H7 (cell line): Measurements from ENCODE around the gene RANBP3L. TPM values are rescaled to one million over a fixed set of nuclear protein-coding genes. Genes with fewer than 3 reads are reported as not detected.

Experiments used
- DNase-seq: peaks from one replicate; pipeline ENCODE4 v3.0.0; 2012
- H3K27me3 ChIP-seq: 2 replicates; pipeline ENCODE4 v1.6.0; 2011; ENCODE audit warnings: mild to moderate bottlenecking, low read length; ENCODE audit not compliant: control insufficient read depth, insufficient read depth
- H3K36me3 ChIP-seq: replicated peaks from 2 replicates; pipeline ENCODE4 v1.5.1; 2011; ENCODE audit warnings: low read length; ENCODE audit not compliant: control insufficient read depth, insufficient read depth
- H3K4me3 ChIP-seq: 2 replicates; pipeline ENCODE4 v1.5.1; 2011; ENCODE audit warnings: low read depth, mild to moderate bottlenecking, control low read depth, low read length, moderate library complexity; ENCODE audit not compliant: insufficient read depth
- total RNA-seq: library from RNA; depleted of rRNA; stranded (reverse); fragments of >200 nt; shearing (Covaris generic); gene quantifications from 2 replicates; pipeline ENCODE4 v1.2.3, GENCODE V29; 2014

RANBP3L gene
- total RNA-seq, 1 experiment from 2014 or later = not detected

GRCh38 chr5:36270876-36271575 is 30.7 kb downstream of the RANBP3L start:
- Histone ChIP-seq H3K4me3 (no peak overlapping the region), H3K27me3 (no peaks in the 10 kb centered on the region), H3K36me3 (no peaks in the 10 kb centered on the region)
- DNase-seq = no peak

- no peaks in the 10 kb centered on the region for H3K27me3 ChIP-seq
- no peaks in the 10 kb centered on the region for H3K36me3 ChIP-seq
- no peak for DNase-seq
Measured at GRCh38 chr5:36270175-36270574, 31.5 kb downstream of the RANBP3L start.

GRCh38 chr5:36269478-36269877 is 32.2 kb downstream of the RANBP3L start:
- DNase-seq = no peak
- no peak overlapping the region for H3K4me3 ChIP-seq
- no peaks in the 10 kb centered on the region for H3K27me3 ChIP-seq
- no peaks in the 10 kb centered on the region for H3K36me3 ChIP-seq

More at GRCh38 chr5:36270175-36270574, 31.5 kb downstream of the RANBP3L start:
- no peak overlapping the region for H3K4me3 ChIP-seq

- H3K27me3 ChIP-seq = no peaks in the 10 kb centered on the region
- H3K36me3 ChIP-seq = no peaks in the 10 kb centered on the region
- no peak for DNase-seq
- no peak overlapping the region for H3K4me3 ChIP-seq
Measured at GRCh38 chr5:36267905-36268304, 33.8 kb downstream of the RANBP3L start.

- Histone ChIP-seq H3K27me3 (no peaks in the 10 kb centered on the region), H3K4me3 (no peak overlapping the region), H3K36me3 (no peaks in the 10 kb centered on the region)
- DNase-seq = no peak
Measured at GRCh38 chr5:36264202-36264760, 37.4 kb downstream of the RANBP3L start.

- no peak for DNase-seq
- no peaks in the 10 kb centered on the region for H3K36me3 ChIP-seq
- H3K4me3 ChIP-seq = no peak overlapping the region
- H3K27me3 ChIP-seq = no peaks in the 10 kb centered on the region
Measured at GRCh38 chr5:36261186-36261585, 40.5 kb downstream of the RANBP3L start.

GRCh38 chr5:36253575-36253974 is 48.1 kb downstream of the RANBP3L start:
- no peaks in the 10 kb centered on the region for H3K36me3 ChIP-seq
- DNase-seq = no peak
- H3K4me3 ChIP-seq = no peak overlapping the region
- no peaks in the 10 kb centered on the region for H3K27me3 ChIP-seq

GRCh38 chr5:36252722-36253365 is 48.9 kb downstream of the RANBP3L start:
- Histone ChIP-seq H3K4me3 (no peak overlapping the region), H3K36me3 (no peaks in the 10 kb centered on the region), H3K27me3 (no peaks in the 10 kb centered on the region)
- no peak for DNase-seq

GRCh38 chr5:36251218-36251617 is 50.5 kb downstream of the RANBP3L start:
- H3K27me3 ChIP-seq = no peaks in the 10 kb centered on the region
- H3K36me3 ChIP-seq = no peaks in the 10 kb centered on the region
- no peak for DNase-seq
- no peak overlapping the region for H3K4me3 ChIP-seq

- no peak overlapping the region for H3K4me3 ChIP-seq
- no peak for DNase-seq
- no peaks in the 10 kb centered on the region for H3K27me3 ChIP-seq
- H3K36me3 ChIP-seq = no peaks in the 10 kb centered on the region
Measured at GRCh38 chr5:36250427-36250826, 51.3 kb downstream of the RANBP3L start.

- no peak for DNase-seq
- H3K4me3 ChIP-seq = no peak overlapping the region
- no peaks in the 10 kb centered on the region for H3K36me3 ChIP-seq
- H3K27me3 ChIP-seq = peaks cover 10% of the 10 kb centered on the region
Measured at GRCh38 chr5:36246036-36246800, 55.5 kb downstream of the RANBP3L start.

- DNase-seq = no peak
- H3K4me3 ChIP-seq = no peak overlapping the region
- H3K36me3 ChIP-seq = no peaks in the 10 kb centered on the region
- peaks cover 10% of the 10 kb centered on the region for H3K27me3 ChIP-seq
Measured at GRCh38 chr5:36244076-36244475, 57.6 kb downstream of the RANBP3L start.

- no peak for DNase-seq
- Histone ChIP-seq H3K27me3 (peaks cover 10% of the 10 kb centered on the region), H3K36me3 (no peaks in the 10 kb centered on the region), H3K4me3 (no peak overlapping the region)
Measured at GRCh38 chr5:36243653-36244052, 58.0 kb downstream of the RANBP3L start.

- H3K4me3 ChIP-seq = peak overlapping the region; percentile 39
- peak; percentile 16 for DNase-seq
- peaks cover 10% of the 10 kb centered on the region for H3K27me3 ChIP-seq
- no peaks in the 10 kb centered on the region for H3K36me3 ChIP-seq
Measured at GRCh38 chr5:36242534-36243485, 58.9 kb downstream of the RANBP3L start.
